Measurements from ENCODE around the gene ZBTB45.

Gene ZBTB45

DNA sequence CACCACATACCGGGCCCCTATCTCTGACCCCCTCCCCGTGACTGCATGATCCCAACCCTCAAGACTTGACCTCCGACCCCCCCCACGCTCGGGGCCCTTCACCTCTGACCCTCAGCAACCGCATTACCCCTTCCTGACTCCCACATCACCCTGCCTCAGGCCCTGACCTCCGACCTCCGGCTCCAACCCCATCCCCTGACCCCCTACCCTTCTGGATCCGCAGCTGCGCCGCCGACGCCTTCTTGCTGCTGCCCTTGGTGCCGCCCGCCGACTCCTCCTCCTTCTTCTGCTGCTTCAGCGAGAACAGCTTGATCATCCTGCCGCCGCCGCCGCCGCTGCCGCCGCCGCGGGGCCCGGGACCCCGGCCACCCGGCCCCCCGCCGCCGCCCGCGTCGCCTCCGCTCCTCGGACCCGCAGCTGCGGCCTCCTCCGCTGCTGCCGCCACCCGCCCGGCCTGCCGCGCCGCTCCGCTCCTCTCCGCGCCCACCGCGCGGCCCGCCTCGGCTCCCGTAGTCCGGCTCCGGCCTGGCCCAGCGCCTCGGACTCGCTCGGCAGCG lies 38.5 kb upstream of the ZBTB45 start, which contains the start of gene UBE2M:
TSS of gene UBE2M (minus strand) at position 546 of the 557 bp plus-strand sequence. CDS start at position 316, 230 bp downstream.
- TF ChIP-seq GATA2 (IDR thresholded peaks at IDR 0.05; ENCODE audit: low read depth, low read length) (no peak), GATA3 (IDR thresholded peaks at IDR 0.05; ENCODE audit: low read depth, low read length) (no peak)

DNA sequence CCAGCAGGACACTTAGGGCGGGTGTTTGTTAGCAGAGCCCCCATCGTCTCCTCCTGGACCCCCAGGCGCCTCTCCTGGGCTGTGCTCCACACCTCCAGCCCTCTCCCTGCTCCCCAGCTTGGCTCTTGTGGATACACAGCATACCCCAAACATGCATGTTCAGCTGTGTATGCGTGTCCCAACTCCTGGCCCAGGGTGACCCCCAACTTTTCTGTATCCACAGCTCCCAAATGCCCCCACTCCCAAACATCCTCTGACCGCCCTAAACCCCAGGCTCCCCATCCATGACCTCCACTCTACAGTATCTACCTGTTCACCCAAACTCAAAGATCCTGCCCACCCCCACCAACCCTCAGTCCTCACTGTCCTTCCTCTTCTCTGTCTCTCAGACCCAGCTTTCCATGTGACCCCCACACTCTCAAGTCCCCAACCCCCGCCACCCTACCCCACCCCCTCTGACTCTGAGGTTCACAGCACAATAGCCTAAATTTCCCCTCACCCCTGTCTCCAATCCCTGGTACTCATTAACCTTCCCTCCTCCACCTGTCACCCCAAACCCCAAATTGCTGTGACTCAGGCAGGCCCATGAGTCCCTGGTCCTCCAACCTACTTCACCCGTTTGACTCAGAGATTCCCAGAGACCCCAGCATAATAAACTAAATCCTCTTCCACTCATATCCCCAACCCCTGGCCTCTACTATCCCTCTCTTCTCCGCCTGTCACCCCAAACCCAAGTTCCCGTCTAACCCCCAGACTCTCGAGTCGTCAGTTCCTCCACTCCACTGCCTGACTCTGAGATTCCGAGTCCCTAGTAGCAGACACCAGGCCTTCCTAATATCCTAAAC lies 37.8 kb upstream of the ZBTB45 start:
- no peak for TF ChIP-seq GATA3 (IDR thresholded peaks at IDR 0.05; ENCODE audit: low read depth, low read length)
- TF ChIP-seq GATA2 (IDR thresholded peaks at IDR 0.05; ENCODE audit: low read depth, low read length): no peak

DNA sequence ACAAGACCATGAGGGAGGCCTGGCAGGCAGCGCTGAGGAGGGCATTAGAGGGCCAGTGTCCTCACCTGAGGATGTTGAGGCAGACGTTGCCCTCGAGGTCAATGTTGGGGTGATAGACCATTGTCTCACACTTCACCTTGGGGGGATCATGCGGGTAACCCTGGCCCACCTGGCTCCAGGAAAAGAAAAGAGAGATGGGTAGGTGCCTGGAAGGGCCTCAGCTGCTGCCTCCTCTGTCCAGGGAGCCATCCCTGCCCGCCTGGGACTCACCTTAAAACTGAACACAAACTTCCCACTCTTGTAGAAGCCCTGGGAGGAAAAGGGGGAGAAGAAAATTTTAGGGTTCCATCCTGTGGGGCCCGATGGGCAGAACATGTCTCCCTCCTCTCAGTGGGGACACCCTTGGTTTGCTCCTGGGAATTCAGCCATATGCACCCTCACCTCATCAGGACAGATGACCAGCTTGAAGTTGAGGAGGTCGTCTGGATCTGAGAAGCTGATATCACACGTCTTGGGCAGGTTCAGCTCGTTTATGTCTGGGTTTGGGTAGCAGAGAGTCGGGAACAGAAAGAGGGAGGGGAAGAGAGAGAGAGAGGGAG lies 37.1 kb upstream of the ZBTB45 start:
- TF ChIP-seq GATA2 (IDR thresholded peaks at IDR 0.05; ENCODE audit: low read depth, low read length): no peak
- no peak for TF ChIP-seq GATA3 (IDR thresholded peaks at IDR 0.05; ENCODE audit: low read depth, low read length)

DNA sequence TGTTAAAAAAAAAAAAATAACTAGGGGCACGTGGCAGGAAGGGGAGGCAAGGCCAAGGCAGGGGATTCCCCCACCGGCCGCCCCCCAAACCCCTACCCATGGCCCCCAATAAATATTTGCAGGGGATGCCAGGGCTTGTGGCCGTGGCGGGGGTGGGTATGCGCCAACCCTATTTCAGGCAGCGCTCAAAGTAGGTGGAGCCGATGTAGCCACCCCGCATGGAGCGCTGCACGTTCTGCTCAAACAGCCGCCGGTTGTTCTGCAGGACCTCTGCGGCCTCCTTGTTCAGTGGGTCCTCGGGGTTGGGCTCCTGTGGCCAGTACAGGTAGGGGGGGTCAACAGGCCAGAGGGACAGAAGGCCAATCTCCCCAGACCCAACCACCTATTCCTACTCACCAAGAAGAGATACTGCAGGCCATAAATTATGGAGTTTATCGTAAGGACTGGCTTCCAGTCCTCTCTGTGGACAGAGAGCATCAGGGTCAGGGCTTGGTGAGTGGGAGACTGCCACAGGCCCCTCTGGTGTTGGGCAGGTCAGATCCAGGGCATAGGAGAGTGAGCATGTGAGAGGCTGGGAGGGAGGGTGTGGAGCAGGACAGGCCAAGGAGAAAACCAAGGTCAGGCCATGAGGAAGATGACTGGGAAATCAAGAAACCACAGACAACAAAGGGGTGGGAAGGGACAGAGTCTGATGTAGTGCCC lies 36.5 kb upstream of the ZBTB45 start:
- TF ChIP-seq GATA3 (IDR thresholded peaks at IDR 0.05; ENCODE audit: low read depth, low read length) (no peak), GATA2 (IDR thresholded peaks at IDR 0.05; ENCODE audit: low read depth, low read length) (no peak)

DNA sequence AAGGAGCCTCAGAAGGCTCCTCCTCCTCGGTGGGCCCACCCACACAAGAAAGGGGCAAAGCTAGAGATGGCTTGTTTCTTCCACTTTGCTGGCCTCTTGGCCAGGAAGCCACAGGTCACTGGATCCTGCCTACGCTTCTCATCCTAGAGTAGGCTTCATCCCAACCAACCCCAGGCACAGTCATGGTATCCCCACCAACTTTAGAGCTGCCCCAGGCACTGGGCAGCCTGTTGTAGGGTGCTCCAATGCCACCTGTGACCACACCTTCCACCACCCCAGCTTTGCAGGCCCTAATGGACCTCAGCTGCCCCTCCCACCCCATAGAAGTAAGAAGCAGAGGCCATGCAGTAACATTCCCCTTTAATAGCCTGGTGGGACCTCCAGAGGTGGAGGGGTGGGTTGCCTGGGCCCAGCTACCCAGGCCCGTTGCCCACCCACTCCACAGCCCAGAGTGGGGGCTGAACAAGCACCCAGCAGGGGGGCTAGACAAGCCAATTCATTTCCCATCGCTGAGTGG lies 35.8 kb upstream of the ZBTB45 start:
- TF ChIP-seq GATA2 (IDR thresholded peaks at IDR 0.05; ENCODE audit: low read depth, low read length): no peak
- TF ChIP-seq GATA3 (IDR thresholded peaks at IDR 0.05; ENCODE audit: low read depth, low read length): no peak

DNA sequence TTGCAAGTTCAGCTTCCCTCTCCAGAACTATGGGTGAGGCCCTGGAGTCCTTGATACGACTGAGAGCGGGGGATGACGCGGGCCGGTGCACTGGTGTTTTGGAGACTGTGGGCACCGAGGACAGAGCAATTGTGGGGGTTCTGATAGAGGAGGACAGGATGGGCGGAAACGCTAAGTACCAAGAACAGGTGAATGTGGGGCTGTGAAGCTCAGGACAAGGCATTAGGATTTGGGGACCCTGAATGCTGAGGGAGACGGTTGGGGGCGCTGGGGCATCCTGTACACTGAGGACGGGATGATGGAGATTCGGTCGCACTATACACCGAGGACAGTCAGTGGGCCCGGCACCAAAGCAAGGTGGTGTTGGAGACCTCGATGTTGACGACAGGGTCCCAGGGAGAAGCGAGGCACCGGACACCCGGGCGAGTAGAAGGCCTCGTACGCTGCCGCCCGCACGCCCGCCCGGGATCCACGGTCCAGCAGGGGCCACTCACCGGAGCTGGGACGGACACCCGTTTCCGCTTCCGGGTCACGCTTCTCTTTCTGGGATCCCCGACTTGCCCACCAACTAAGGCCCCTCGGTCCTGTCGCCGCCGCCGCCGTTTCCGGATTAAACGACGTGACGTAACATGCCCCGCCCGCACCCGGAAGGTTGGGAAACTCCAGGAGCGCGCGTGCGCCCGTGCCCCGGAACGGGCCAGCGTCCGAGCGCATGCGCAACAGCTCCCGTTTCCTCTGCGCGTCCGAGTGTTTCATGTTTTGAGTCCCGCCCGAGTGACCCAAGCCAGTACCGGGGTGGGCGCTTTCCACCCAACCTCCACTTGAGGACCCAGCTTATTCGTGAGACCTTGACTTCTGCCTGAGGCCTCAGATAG lies 35.1 kb upstream of the ZBTB45 start, which contains the start of gene CHMP2A:
TSS of gene CHMP2A (minus strand) at position 612 of the 875 bp plus-strand sequence. CDS start 893 bp downstream, outside the sequence.
- TF ChIP-seq GATA3 (IDR thresholded peaks at IDR 0.05; ENCODE audit: low read depth, low read length): no peak
- no peak for TF ChIP-seq GATA2 (IDR thresholded peaks at IDR 0.05; ENCODE audit: low read depth, low read length)

DNA sequence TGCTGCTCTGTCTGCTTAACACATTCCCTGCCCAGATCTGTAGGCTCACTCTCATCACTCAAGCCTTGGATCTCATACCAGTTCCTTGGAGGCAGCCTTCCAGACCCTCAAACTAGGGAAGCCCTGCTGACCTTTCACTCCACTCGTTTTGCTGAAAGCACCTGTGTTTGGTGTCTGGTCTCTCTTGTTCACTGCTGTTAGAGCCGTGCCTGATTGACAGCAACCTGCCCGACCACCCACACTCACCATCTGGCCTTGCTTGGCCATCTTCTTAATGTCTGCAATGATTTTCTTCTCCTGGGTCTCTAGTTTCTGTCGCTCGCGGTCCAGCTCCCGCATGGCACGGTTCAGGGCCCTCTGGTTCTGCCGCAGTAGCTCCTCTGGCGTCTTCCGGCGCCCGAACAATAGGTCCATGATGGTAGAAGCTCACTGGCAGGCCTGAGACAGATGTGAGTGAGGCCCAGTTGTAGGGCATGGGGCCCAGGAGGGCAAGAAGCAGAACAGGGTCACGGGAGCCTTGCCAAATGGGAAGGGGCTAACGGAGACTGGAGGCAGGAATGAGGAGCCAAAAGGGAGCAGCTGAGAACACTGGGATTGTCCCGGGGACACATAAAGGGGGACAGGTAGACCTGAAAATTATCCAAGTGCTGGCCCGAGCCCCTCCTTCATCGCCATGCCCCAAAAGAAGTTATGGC lies 34.3 kb upstream of the ZBTB45 start:
- TF ChIP-seq GATA2 (IDR thresholded peaks at IDR 0.05; ENCODE audit: low read depth, low read length): no peak
- TF ChIP-seq GATA3 (IDR thresholded peaks at IDR 0.05; ENCODE audit: low read depth, low read length): no peak

DNA sequence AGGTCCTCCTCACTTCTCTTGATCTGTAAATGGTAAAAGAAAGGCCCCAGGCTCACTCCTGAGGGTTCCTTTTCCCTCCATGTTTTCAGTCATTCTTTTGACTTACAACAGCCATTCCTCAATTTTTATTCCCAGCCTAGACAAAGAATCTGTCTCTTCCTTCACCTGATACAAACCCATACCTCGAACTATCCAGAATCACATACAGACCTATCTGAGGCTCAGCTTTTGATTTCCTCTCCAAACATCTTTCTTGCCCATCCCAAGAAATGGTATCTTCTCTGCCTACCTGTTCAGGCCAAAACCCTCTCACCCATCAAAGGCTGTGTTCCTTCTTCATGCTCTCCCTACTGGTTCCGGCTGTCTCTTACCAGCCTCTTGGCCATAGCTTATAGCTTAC lies 33.0 kb upstream of the ZBTB45 start:
- TF ChIP-seq GATA2 (IDR thresholded peaks at IDR 0.05; ENCODE audit: low read depth, low read length): no peak
- TF ChIP-seq GATA3 (IDR thresholded peaks at IDR 0.05; ENCODE audit: low read depth, low read length): no peak

DNA sequence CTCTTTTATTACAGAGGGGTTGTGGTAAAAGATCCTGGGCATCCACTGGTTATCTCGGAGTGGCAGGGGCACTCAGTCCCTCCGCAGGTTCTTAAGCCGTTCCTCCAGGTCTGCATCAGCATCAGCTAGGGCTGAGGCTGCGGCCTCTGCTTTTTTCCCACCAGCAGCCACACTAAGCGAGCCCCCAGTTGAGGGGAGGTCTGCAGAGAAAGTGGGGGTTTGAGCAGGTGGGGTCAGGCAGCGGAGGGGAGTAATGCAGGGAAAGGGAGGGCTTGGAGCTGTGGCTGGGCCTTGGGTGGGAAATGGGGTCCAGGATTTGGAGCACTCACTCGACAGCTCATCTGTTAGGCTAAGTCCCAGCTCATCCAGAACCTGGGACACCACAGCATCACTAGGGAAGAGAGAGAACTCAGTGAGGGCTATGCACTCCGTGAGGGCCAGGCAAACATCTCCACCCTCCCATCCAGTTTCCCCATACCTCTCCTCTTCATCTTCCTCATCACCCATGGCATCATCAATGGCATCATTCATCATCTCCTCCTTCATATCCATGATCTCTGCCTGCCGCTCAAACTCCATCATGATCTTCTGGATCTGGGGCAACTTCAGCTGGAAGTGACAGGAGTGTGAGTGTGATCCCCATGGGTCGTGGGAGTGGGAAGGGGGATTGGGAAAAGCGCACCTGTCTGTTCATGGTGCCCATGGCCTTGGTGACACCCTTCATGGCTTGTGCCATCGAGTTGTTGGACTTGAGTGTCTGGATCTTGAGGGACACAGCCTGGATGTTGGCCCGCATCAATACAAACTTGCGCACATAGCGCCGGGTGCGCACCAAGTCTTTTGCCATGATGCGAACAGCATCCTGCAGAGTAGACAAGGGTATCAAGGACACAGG lies 32.2 kb upstream of the ZBTB45 start:
- TF ChIP-seq GATA2 (IDR thresholded peaks at IDR 0.05; ENCODE audit: low read depth, low read length): no peak
- no peak for TF ChIP-seq GATA3 (IDR thresholded peaks at IDR 0.05; ENCODE audit: low read depth, low read length)

DNA sequence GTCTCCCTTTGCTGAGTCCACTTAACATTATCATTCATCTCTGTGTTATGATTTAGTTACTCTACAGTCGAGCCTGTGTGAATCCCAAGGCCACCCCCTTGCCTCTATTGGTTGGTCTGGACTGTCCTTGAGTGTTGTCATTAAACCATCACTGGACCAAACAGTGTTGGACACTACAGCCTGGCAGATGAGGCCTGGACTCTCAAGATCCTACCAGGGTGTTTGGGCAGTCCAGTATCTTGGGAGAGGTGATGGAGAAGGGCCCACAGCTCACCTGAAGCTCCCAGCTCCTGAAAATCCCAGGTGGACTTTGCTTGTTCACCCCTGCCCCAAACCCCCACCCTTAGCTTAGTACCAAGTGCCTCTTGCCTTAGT lies 31.5 kb upstream of the ZBTB45 start:
- TF ChIP-seq GATA3 (IDR thresholded peaks at IDR 0.05; ENCODE audit: low read depth, low read length) (no peak), GATA2 (IDR thresholded peaks at IDR 0.05; ENCODE audit: low read depth, low read length) (no peak)

DNA sequence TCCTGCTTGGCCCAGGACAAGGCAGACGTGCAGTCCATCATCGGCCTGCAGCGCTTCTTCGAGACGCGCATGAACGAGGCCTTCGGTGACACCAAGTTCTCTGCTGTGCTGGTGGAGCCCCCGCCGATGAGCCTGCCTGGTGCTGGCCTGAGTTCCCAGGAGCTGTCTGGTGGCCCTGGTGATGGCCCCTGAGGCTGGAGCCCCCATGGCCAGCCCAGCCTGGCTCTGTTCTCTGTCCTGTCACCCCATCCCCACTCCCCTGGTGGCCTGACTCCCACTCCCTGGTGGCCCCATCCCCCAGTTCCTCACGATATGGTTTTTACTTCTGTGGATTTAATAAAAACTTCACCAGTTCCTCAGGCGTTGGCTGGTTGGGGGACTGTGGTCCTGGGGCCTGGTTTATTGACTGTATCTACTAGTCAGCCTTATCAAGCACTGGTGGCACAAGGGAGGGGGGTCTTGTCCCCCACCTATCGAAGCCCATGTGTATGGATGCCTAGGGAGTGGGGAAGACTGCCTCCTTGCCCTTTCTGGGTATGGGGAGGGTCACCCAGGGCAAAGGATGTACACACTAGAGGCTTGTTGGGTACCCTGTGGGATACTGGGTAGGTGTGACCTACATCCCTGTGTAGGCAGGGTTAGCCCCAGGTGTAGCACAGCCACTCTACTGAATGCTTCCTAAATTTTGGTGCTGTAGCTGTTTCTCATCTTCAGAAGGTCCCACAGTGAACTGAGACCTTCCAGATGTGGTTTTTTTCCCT lies 30.9 kb upstream of the ZBTB45 start:
- no peak for TF ChIP-seq GATA2 (IDR thresholded peaks at IDR 0.05; ENCODE audit: low read depth, low read length)
- no peak for TF ChIP-seq GATA3 (IDR thresholded peaks at IDR 0.05; ENCODE audit: low read depth, low read length)

All from SH-SY5Y (cell line).